AG04450 (cell line): ENCODE data around the gene EPN3. TPM values are rescaled to one million over a fixed set of nuclear protein-coding genes. Genes with fewer than 3 reads are reported as not detected.

ENCODE experiments used
- CTCF ChIA-PET: fragments of 300-600, 350-600 bp; formaldehyde crosslinking; extraction: SDS; loops from one replicate; lab custom pipeline; 2022; ENCODE audit warnings: antibody characterized with exemption, inconsistent platforms; lab: Charles Lee
- POLR2A ChIA-PET: fragments of 350-600 bp; formaldehyde crosslinking; extraction: SDS; loops from one replicate; lab custom pipeline; 2021; ENCODE audit warnings: antibody characterized with exemption, inconsistent platforms; lab: Yijun Ruan, JAX
- DNase-seq: peaks from one replicate; pipeline ENCODE4 v3.0.0-alpha.2; 2011; ENCODE audit warnings: low read depth, low spot score
- H3K27ac ChIP-seq: one replicate; pipeline ENCODE4 v1.5.1; 2012; ENCODE audit warnings: low read depth, low read length, control low read depth
- H3K27me3 ChIP-seq: one replicate; pipeline ENCODE4 v1.6.0; 2012; ENCODE audit warnings: low read length; ENCODE audit not compliant: control insufficient read depth, insufficient read depth
- H3K4me3 ChIP-seq: 2 replicates; pipeline ENCODE4 v1.5.1; 2011; ENCODE audit warnings: mild to moderate bottlenecking, low read depth, low read length, control low read depth
- H3K9me3 ChIP-seq: 2 replicates; pipeline ENCODE4 v1.5.1; 2012; ENCODE audit warnings: low read length; ENCODE audit not compliant: control insufficient read depth, insufficient read depth
- CTCF ChIP-seq: IDR thresholded peaks from 2 replicates; pipeline ENCODE4 v1.5.1; 2011; ENCODE audit warnings: low read depth, low read length, control low read depth, inconsistent platforms
- polyA plus RNA-seq: library from polyadenylated mRNA; depleted of rRNA; stranded (reverse); fragments of >200 nt; gene quantifications from 2 replicates; pipeline ENCODE4 v1.2.3, GENCODE V29; 2011

EPN3 gene
- polyA plus RNA-seq, 1 experiment = not detected

GRCh38 chr17:50560185-50560824, 27.8 kb downstream of the EPN3 start, which contains the start of gene CACNA1G:
Gene CACNA1G, plus strand, starts transcription at chr17:50560715. Its CDS starts 745 bp downstream, at chr17:50561460.
- Histone ChIP-seq H3K9me3 (no peaks in the 10 kb centered on the region; the same call in 1 of the 2 replicates), H3K4me3 (peak within 1 kb of the TSS; percentile 47), H3K27ac (no peak within 1 kb of the TSS), H3K27me3 (peaks cover 64% of the 10 kb centered on the region)
- POLR2A ChIA-PET = interaction anchor here (0.6 to 1.0 kb wide), 3 partner anchors 10 to 134 kb away, joined by 3 to 6 read pairs (median 3); no protein-coding TSS in a partner anchor
- DNase-seq = peak; percentile 26
- TF ChIP-seq CTCF = no peak
- CTCF ChIA-PET = interaction anchor here (0.8 to 1.9 kb wide), 3 partner anchors 10 to 165 kb away, joined by 4 to 19 read pairs (median 4); no protein-coding TSS in a partner anchor

- POLR2A ChIA-PET = interaction anchor here (0.6 to 1.0 kb wide), 2 partner anchors 78 to 133 kb away, joined by 3 read pairs; no protein-coding TSS in a partner anchor
- Histone ChIP-seq H3K27ac (no peak overlapping the region), H3K4me3 (peak overlapping the region; percentile 46), H3K27me3 (peaks cover 71% of the 10 kb centered on the region), H3K9me3 (no peaks in the 10 kb centered on the region; the same call in 1 of the 2 replicates)
- CTCF ChIA-PET = interaction anchor here (1.5 to 2.5 kb wide), 2 partner anchors 10 to 165 kb away, joined by 4 to 13 read pairs; no protein-coding TSS in a partner anchor
- TF ChIP-seq CTCF = no peak
- no peak for DNase-seq
Measured at GRCh38 chr17:50560931-50561745, 28.6 kb downstream of the EPN3 start.

GRCh38 chr17:50561746-50562141, 29.2 kb downstream of the EPN3 start:
- POLR2A ChIA-PET = no interaction called here

GRCh38 chr17:50562242-50563091, 29.9 kb downstream of the EPN3 start:
- TF ChIP-seq CTCF = no peak
- H3K27ac ChIP-seq = no peak overlapping the region
- H3K9me3 ChIP-seq = no peaks in the 10 kb centered on the region; the same call in 1 of the 2 replicates
- ChIA-PET CTCF (interaction anchor here (0.6 to 2.5 kb wide), 2 partner anchors 12 to 84 kb away, joined by 4 to 13 read pairs; no protein-coding TSS in a partner anchor), POLR2A (interaction anchor here (0.7 to 0.9 kb wide), 2 partner anchors 11 to 27 kb away, joined by 3 read pairs; no protein-coding TSS in a partner anchor)
- peaks cover 80% of the 10 kb centered on the region for H3K27me3 ChIP-seq
- H3K4me3 ChIP-seq = no peak overlapping the region
- no peak for DNase-seq

More at GRCh38 chr17:50561746-50562141, 29.2 kb downstream of the EPN3 start:
- CTCF ChIA-PET = interaction anchor here (1.5 to 2.5 kb wide), 2 partner anchors 11 to 164 kb away, joined by 4 to 13 read pairs; no protein-coding TSS in a partner anchor
- peaks cover 76% of the 10 kb centered on the region for H3K27me3 ChIP-seq
- no peak overlapping the region for H3K4me3 ChIP-seq
- TF ChIP-seq CTCF = no peak
- H3K9me3 ChIP-seq = no peaks in the 10 kb centered on the region; the same call in 1 of the 2 replicates
- H3K27ac ChIP-seq = no peak overlapping the region
- DNase-seq = no peak
